ENCODE data around the gene CFAP57. TPM values are rescaled to one million over a fixed set of nuclear protein-coding genes. Genes with fewer than 3 reads are reported as not detected.

CFAP57 gene
- total RNA-seq, 1 donor, result 0.45 TPM

DNA sequence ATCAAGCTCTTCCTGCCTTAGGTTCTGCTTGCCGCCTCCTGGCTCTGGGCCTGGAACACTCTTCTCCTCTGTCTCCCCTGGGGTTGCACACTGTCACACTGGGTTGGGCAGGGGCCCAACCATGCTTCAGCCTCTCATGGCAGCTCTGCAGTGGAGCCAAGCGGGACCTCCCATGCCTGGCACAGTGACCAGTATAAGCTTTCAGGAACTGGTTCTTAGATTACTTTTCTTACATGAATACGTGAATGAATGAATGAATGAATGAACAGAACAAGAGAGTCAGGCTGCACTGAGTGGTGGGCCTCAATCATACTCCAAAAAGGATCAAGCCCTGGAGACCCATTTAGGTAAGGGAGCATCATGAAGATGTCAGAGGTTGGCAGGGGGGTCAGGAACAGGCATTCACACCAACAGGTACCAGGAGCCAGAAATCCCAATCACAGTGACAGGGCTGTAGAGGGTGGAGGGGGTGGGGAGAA, 66.9 kb downstream of the CFAP57 start:
- TF ChIP-seq, protein P1, sequence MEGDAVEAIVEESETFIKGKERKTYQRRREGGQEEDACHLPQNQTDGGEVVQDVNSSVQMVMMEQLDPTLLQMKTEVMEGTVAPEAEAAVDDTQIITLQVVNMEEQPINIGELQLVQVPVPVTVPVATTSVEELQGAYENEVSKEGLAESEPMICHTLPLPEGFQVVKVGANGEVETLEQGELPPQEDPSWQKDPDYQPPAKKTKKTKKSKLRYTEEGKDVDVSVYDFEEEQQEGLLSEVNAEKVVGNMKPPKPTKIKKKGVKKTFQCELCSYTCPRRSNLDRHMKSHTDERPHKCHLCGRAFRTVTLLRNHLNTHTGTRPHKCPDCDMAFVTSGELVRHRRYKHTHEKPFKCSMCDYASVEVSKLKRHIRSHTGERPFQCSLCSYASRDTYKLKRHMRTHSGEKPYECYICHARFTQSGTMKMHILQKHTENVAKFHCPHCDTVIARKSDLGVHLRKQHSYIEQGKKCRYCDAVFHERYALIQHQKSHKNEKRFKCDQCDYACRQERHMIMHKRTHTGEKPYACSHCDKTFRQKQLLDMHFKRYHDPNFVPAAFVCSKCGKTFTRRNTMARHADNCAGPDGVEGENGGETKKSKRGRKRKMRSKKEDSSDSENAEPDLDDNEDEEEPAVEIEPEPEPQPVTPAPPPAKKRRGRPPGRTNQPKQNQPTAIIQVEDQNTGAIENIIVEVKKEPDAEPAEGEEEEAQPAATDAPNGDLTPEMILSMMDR (IDR thresholded peaks at IDR 0.05; ENCODE audit: insufficient read depth, low read length), result no peak
- H3K4me3 ChIP-seq (ENCODE audit: low read depth, low read length), result no peak overlapping the region
- no peak for DNase-seq (ENCODE audit: low read depth)

DNA sequence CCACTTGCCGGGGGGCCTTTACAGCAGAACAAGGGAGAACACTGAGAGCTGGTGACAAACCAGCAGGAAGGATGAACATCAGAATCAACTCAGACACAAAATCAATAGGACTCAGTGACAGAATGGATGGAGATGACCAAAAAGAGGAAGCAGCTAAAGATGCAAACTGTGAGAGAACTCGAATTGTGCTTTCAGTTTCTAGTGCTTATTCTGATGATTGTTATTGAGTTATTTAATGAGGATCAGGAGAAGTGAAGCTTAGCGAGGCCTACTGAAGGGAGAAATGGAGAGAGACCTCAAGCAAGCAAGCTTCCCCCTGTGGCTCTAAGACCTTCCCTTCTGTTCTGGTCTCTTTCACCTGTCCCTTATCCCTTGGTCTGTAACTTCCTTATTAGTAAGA, 67.4 kb downstream of the CFAP57 start:
- TF ChIP-seq, protein P1 (IDR thresholded peaks at IDR 0.05; ENCODE audit: insufficient read depth, low read length), result no peak
- no peak overlapping the region for H3K4me3 ChIP-seq (ENCODE audit: low read depth, low read length)
- DNase-seq (ENCODE audit: low read depth), result no peak

DNA sequence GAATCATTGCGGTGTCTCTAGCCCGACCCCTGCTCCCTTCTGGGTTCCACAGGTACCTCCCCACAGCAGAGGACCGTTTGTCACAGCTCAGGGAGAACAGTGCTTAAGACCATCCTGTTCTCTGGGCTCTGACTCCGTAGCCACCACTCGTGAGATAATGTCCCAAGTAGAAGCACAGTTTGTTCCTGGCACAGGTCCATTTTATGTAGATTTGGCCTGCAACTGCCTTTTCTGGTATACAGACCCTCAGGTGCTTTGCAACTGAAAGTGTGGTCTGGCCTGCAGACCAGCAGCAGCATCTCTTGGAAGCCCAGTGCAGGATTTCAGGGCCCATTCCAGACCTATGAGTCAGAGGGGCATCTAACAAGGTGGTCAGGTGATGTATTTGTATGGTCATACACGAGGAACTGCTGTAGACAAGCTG, 69.3 kb downstream of the CFAP57 start:
- peak; percentile 37 for DNase-seq (ENCODE audit: low read depth)
- TF ChIP-seq, protein P1 (IDR thresholded peaks at IDR 0.05; ENCODE audit: insufficient read depth, low read length), result no peak
- no peak overlapping the region for H3K4me3 ChIP-seq (ENCODE audit: low read depth, low read length)

DNA sequence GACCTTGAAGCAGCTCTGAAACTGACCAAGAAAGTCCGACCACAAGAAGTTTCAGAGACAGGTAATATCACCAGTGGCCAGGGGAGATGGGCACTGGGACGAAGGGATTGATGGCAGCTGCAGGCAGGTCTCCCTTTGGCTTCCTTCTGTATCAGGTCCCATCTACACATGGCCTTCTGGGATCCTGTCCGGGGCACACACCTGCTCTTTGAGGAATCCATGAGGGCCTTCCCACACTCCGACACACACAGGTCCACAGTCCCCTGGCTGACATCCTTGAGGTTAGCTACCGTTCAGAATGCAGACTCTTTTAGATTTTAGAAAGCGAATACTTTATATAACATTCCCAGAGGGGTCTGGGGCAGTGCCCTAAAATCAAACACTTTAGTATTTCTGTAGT, 71.2 kb downstream of the CFAP57 start:
- TF ChIP-seq, protein P1 (IDR thresholded peaks at IDR 0.05; ENCODE audit: insufficient read depth, low read length), result no peak
- no peak overlapping the region for H3K4me3 ChIP-seq (ENCODE audit: low read depth, low read length)
- no peak for DNase-seq (ENCODE audit: low read depth)

DNA sequence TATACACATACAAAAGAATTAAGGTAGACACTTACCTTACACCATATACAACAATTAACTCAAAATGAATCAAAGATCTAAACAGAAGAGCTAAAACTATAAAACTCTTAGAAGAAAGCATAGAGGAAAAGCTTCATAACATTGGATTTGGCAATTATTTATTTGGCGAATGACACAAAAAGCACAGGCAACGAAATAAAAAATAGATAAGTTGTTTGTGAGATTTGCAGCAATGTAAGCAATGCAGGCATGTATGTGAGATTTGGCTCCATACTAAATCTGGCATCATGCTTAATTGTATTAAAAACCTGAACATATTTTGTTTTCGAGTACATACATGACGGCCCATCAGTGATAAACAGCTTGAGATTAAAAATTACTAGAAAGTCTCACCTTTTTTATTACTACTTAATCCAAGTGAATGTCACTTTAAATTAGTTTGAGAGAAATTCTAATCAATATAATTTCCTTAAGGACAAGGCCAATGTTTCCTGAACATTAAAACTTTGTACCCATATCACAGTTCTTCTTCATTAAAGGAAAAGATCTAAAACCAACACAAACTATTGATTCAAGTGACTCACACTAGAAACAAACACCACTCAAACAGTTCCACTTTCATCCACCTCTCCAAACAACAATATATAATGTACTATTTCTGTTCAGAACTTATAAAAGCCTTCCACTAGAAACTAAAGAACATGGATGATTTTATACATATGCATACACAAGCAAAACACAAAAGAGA, 74.5 kb downstream of the CFAP57 start:
- TF ChIP-seq, protein P1 (IDR thresholded peaks at IDR 0.05; ENCODE audit: insufficient read depth, low read length), result no peak
- no peak for DNase-seq (ENCODE audit: low read depth)
- no peak overlapping the region for H3K4me3 ChIP-seq (ENCODE audit: low read depth, low read length)

DNA sequence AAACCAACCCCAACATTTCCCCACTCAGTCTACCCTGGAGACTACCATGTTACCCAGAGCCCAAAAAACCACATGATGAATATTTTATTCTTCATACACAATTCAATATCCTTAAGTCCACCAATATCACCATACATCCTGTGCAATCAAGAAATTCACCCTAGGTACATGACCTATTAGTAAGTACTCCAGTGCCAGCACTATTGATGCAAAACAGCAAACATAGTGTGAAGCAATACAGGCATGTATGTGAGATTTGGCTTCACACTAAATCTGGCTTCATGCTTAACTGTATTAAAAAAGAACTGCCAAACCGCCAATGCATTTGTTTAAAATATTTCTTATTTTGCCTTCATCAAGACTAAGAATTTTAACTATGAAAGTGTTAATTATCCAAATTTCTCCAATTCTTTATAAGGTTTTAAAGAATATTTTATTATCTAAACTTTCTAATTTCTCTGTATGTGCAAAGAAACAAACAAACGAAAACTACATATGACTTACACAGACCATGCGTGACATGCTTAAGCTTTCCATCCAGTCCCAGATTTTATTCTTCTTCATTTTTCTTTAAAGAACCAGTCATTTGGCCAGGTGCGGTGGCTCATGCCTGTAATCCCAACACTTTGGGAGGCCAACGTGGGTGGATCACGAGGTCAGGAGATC, 75.3 kb downstream of the CFAP57 start:
- DNase-seq (ENCODE audit: low read depth), result no peak
- TF ChIP-seq, protein P1 (IDR thresholded peaks at IDR 0.05; ENCODE audit: insufficient read depth, low read length), result no peak
- no peak overlapping the region for H3K4me3 ChIP-seq (ENCODE audit: low read depth, low read length)

Measured in fibroblast of the aortic adventitia (primary cell).